Left ventricle myocardium superior (tissue), 1 donor: ENCODE data around the gene PCDHGC5. TPM values are rescaled to one million over a fixed set of nuclear protein-coding genes. Genes with fewer than 3 reads are reported as not detected.

Experiments
- ATAC-seq: fragments of 200-7000 bp; cut with Tn5 transposase; one replicate; pipeline ENCODE4 v1.9.1; 2020; ENCODE audit warnings: mild to moderate bottlenecking, moderate library complexity
- DNase-seq: peaks from one replicate; pipeline ENCODE4 v3.0.0-alpha.2; 2020
- intact Hi-C: fragments of 100-400 bp; cut with micrococcal nuclease; formaldehyde crosslinking; loops from one replicate; pipeline ENCODE4 v1.11.0; 2022
- total RNA-seq: library from RNA; stranded (reverse); fragmentation: NEBNext Ultra II Directional; extraction: Animal tissue kit (Norgen Biotek cat#: 25700); gene quantifications from one replicate; pipeline ENCODE4 v1.2.1, GENCODE V29; 2021
- donor health status: DM: no; HTN: yes; CAD: no; lungs with severe emphysema.

The PCDHGC5 gene
- total RNA-seq, 1 donor from 2014 or later = 3.2 TPM

GRCh38 chr5:141523991-141524390 is 35.1 kb downstream of the PCDHGC5 start:
- DNase-seq (no peak), ATAC-seq (no peak)
- intact Hi-C loops = loop anchor here (5.0 to 10.0 kb wide), 2 partner anchors 33 to 109 kb away; partner anchors contain the start of genes PCDHGA10 and PCDHGB7

- peak; percentile 88 for DNase-seq
- intact Hi-C loops = loop anchor here (5.0 to 10.0 kb wide), 3 partner anchors 32 to 110 kb away; partner anchors contain the start of genes PCDHGA10, PCDHGB7 and PCDHGC3
- peak; percentile 65 for ATAC-seq
Observed at GRCh38 chr5:141524604-141525597, 36.0 kb downstream of the PCDHGC5 start.

GRCh38 chr5:141525653-141526052 is 36.8 kb downstream of the PCDHGC5 start:
- DNase-seq = no peak
- ATAC-seq = no peak
- intact Hi-C loops = loop anchor here (5.0 to 10.0 kb wide), 2 partner anchors 48 to 111 kb away; partner anchors contain the start of genes PCDHGA10, PCDHGB7 and PCDHGC3

- DNase-seq = no peak
- ATAC-seq = no peak
- intact Hi-C loops = loop anchor here (5.0 to 10.0 kb wide), 2 partner anchors 50 to 113 kb away; partner anchors contain the start of genes PCDHGA10, PCDHGB7 and PCDHGC3
Observed at GRCh38 chr5:141527426-141527825, 38.5 kb downstream of the PCDHGC5 start.

GRCh38 chr5:141528291-141528984 is 39.6 kb downstream of the PCDHGC5 start:
- intact Hi-C loops = loop anchor here (5.0 to 10.0 kb wide), 2 partner anchors 51 to 114 kb away; partner anchors contain the start of genes PCDHGA10, PCDHGB7 and PCDHGC3
- ATAC-seq (peak; percentile 73), DNase-seq (peak; percentile 68)

- peak; percentile 71 for ATAC-seq
- DNase-seq = peak; percentile 61
- intact Hi-C loops = loop anchor here (5.0 to 10.0 kb wide), 2 partner anchors 52 to 114 kb away; partner anchors contain the start of genes PCDHGA10, PCDHGB7 and PCDHGC3
Observed at GRCh38 chr5:141529002-141529401, 40.1 kb downstream of the PCDHGC5 start.

GRCh38 chr5:141529873-141530272 is 41.0 kb downstream of the PCDHGC5 start:
- ATAC-seq (no peak), DNase-seq (no peak)
- intact Hi-C loops = loop anchor here (5.0 to 10.0 kb wide), 2 partner anchors 53 to 115 kb away; partner anchors contain the start of genes PCDHGA10, PCDHGB7 and PCDHGC3

- intact Hi-C loops = no loop called here
- DNase-seq = no peak
Observed at GRCh38 chr5:141532726-141533125, 43.8 kb downstream of the PCDHGC5 start.

GRCh38 chr5:141533897-141534296 is 45.0 kb downstream of the PCDHGC5 start:
- ATAC-seq (no peak), DNase-seq (no peak)
- intact Hi-C loops = no loop called here

More at GRCh38 chr5:141532726-141533125, 43.8 kb downstream of the PCDHGC5 start:
- ATAC-seq = no peak

- intact Hi-C loops = no loop called here
- ATAC-seq = no peak
- no peak for DNase-seq
Observed at GRCh38 chr5:141534492-141535213, 45.8 kb downstream of the PCDHGC5 start.

Other genes starting within 250 kb of the PCDHGC5 start
- gene PCDHB15, start 243.7 kb upstream of the PCDHGC5 start, total RNA-seq = 2.6 TPM
- not detected for gene SLC25A2, start 185.0 kb upstream of the PCDHGC5 start, total RNA-seq
- 106 TPM for gene TAF7, start 168.3 kb upstream of the PCDHGC5 start, total RNA-seq
- gene PCDHGA1, start 158.6 kb upstream of the PCDHGC5 start, total RNA-seq = 3.0 TPM
- gene PCDHGA2, start 150.3 kb upstream of the PCDHGC5 start, total RNA-seq = 6.0 TPM
- 12.1 TPM for gene PCDHGA3, start 145.3 kb upstream of the PCDHGC5 start, total RNA-seq
- 7.1 TPM for gene PCDHGB1, start 139.0 kb upstream of the PCDHGC5 start, total RNA-seq
- 8.4 TPM for gene PCDHGA4, start 134.1 kb upstream of the PCDHGC5 start, total RNA-seq
- 8.7 TPM for gene PCDHGB2, start 129.1 kb upstream of the PCDHGC5 start, total RNA-seq
- gene PCDHGA5, start 124.9 kb upstream of the PCDHGC5 start, total RNA-seq = 5.3 TPM
- 7.2 TPM for gene PCDHGB3, start 118.8 kb upstream of the PCDHGC5 start, total RNA-seq
- 5.7 TPM for gene PCDHGA6, start 115.2 kb upstream of the PCDHGC5 start, total RNA-seq
- gene PCDHGA7, start 106.3 kb upstream of the PCDHGC5 start, total RNA-seq = 7.0 TPM
- gene PCDHGB4, start 101.4 kb upstream of the PCDHGC5 start, total RNA-seq = 5.4 TPM
- gene PCDHGA8, start 96.4 kb upstream of the PCDHGC5 start, total RNA-seq = 9.1 TPM
- gene PCDHGB5, start 91.1 kb upstream of the PCDHGC5 start, total RNA-seq = 6.4 TPM
- 4.5 TPM for gene PCDHGA9, start 86.3 kb upstream of the PCDHGC5 start, total RNA-seq
- gene PCDHGB6, start 81.1 kb upstream of the PCDHGC5 start, total RNA-seq = 4.7 TPM
- gene PCDHGA10, start 76.1 kb upstream of the PCDHGC5 start, total RNA-seq = 5.3 TPM
- 8.8 TPM for gene PCDHGB7, start 71.4 kb upstream of the PCDHGC5 start, total RNA-seq
- 5.0 TPM for gene PCDHGA11, start 68.0 kb upstream of the PCDHGC5 start, total RNA-seq
- gene PCDHGA12, start 58.6 kb upstream of the PCDHGC5 start, total RNA-seq = 5.1 TPM
- gene PCDHGC3, start 13.1 kb upstream of the PCDHGC5 start, total RNA-seq = 13.4 TPM
- 2.5 TPM for gene PCDHGC4, start 4.1 kb upstream of the PCDHGC5 start, total RNA-seq
- gene DIAPH1, start 129.9 kb downstream of the PCDHGC5 start, total RNA-seq = 36.6 TPM
- 28.9 TPM for gene HDAC3, start 147.8 kb downstream of the PCDHGC5 start, total RNA-seq
- gene RELL2, start 147.9 kb downstream of the PCDHGC5 start, total RNA-seq = 0.55 TPM
- gene FCHSD1, start 162.3 kb downstream of the PCDHGC5 start, total RNA-seq = 3.7 TPM
- gene ARAP3, start 193.1 kb downstream of the PCDHGC5 start, total RNA-seq = 13.2 TPM